ENCODE results near the gene TULP4. TPM values are rescaled to one million over a fixed set of nuclear protein-coding genes. Genes with fewer than 3 reads are reported as not detected.

The TULP4 gene
- total RNA-seq, 1 donor from 2014 or later, result 252 TPM

- DNase-seq (ENCODE audit: low spot score), result peak; percentile 86
- Histone ChIP-seq H3F3A (ENCODE audit: low read depth) (peaks cover 23% of the 10 kb centered on the region), H3K4me3 (peak overlapping the region; percentile 95), H3K9ac (no peak overlapping the region), H3K27ac (no peak overlapping the region), H2AFZ (replicated peaks) (peak overlapping the region; percentile 94), H4K20me1 (ENCODE audit: low read depth) (no peaks in the 10 kb centered on the region), H3K79me2 (ENCODE audit: low read depth) (no peaks in the 10 kb centered on the region), H3K4me1 (no peaks in the 10 kb centered on the region), H3K4me2 (peak overlapping the region; percentile 99), H3K27me3 (peaks cover 27% of the 10 kb centered on the region), H3K9me3 (ENCODE audit: low read depth) (no peaks in the 10 kb centered on the region), H3K36me3 (no peaks in the 10 kb centered on the region)
- Mint-ChIP-seq H3K9me3 (peaks cover 2% of the 10 kb centered on the region), H3K36me3 (no peaks in the 10 kb centered on the region), H3K4me1 (peaks cover 4% of the 10 kb centered on the region), H3K27ac (no peak overlapping the region), H3K27me3 (ENCODE audit: insufficient read depth, low read depth) (peaks cover 27% of the 10 kb centered on the region), H3K4me3 (peak overlapping the region; percentile 81)
- TF ChIP-seq CTCF (IDR thresholded peaks at IDR 0.05), result no peak
- no peak for TF ChIP-seq EZH2 (IDR thresholded peaks at IDR 0.05)
Measured at GRCh38 chr6:158536891-158537798, 224.9 kb downstream of the TULP4 start.

GRCh38 chr6:158538741-158539140 is 226.5 kb downstream of the TULP4 start:
- no peaks in the 10 kb centered on the region for H3K4me1 ChIP-seq
- H3K79me2 ChIP-seq (ENCODE audit: low read depth), result no peaks in the 10 kb centered on the region
- H3K27ac ChIP-seq, result no peak overlapping the region
- H3K27me3 ChIP-seq, result peaks cover 27% of the 10 kb centered on the region
- no peaks in the 10 kb centered on the region for H3K9me3 ChIP-seq (ENCODE audit: low read depth)
- no peaks in the 10 kb centered on the region for H3K36me3 ChIP-seq
- peaks cover 4% of the 10 kb centered on the region for H3K4me1 Mint-ChIP-seq
- TF ChIP-seq CTCF (IDR thresholded peaks at IDR 0.05) (no peak), EZH2phosphoT487 (IDR thresholded peaks at IDR 0.05) (no peak), EZH2 (IDR thresholded peaks at IDR 0.05) (no peak)
- H3K27me3 Mint-ChIP-seq (ENCODE audit: insufficient read depth, low read depth), result peaks cover 24% of the 10 kb centered on the region
- peaks cover 2% of the 10 kb centered on the region for H3K9me3 Mint-ChIP-seq
- peak overlapping the region; percentile 81 for H3K4me3 Mint-ChIP-seq
- no peak overlapping the region for H2AFZ ChIP-seq (replicated peaks)
- no peak overlapping the region for H3K4me3 ChIP-seq
- no peaks in the 10 kb centered on the region for H3K36me3 Mint-ChIP-seq
- no peak overlapping the region for H3K4me2 ChIP-seq
- DNase-seq (ENCODE audit: low spot score), result no peak
- H3F3A ChIP-seq (ENCODE audit: low read depth), result peaks cover 23% of the 10 kb centered on the region
- H3K27ac Mint-ChIP-seq, result no peak overlapping the region
- H4K20me1 ChIP-seq (ENCODE audit: low read depth), result no peaks in the 10 kb centered on the region
- no peak overlapping the region for H3K9ac ChIP-seq

DNA sequence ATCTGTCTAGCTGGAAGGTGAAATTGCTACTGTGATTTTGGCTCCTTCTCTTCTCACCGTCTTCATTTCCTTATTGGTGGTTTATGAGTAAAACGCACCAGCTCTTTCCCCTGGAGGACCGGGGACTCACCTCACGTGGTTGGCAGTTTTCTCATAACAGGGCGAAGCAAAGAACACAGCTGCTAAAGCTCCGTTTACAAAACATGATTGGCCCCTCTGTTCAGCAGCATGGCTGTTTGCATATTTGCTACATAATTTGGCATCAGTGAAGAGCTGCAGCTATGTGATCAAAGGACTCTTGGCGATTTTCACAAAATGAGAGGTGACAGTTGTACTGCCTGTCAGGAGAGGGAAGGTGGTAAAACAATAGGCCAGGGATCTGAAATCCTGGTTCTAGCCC is 227.1 kb downstream of the TULP4 start:
- no peaks in the 10 kb centered on the region for H3K79me2 ChIP-seq (ENCODE audit: low read depth)
- no peaks in the 10 kb centered on the region for H3K36me3 Mint-ChIP-seq
- no peak overlapping the region for H3K27ac ChIP-seq
- H4K20me1 ChIP-seq (ENCODE audit: low read depth), result peaks cover 1% of the 10 kb centered on the region
- H3K27me3 ChIP-seq, result peaks cover 27% of the 10 kb centered on the region
- H3K9me3 Mint-ChIP-seq, result peaks cover 2% of the 10 kb centered on the region
- peaks cover 26% of the 10 kb centered on the region for H3K27me3 Mint-ChIP-seq (ENCODE audit: insufficient read depth, low read depth)
- no peak overlapping the region for H3K27ac Mint-ChIP-seq
- H3K4me1 ChIP-seq, result peaks cover under 1% of the 10 kb centered on the region
- no peaks in the 10 kb centered on the region for H3K36me3 ChIP-seq
- no peak overlapping the region for H3K4me2 ChIP-seq
- no peak overlapping the region for H3K9ac ChIP-seq
- no peak overlapping the region for H3K4me3 Mint-ChIP-seq
- H3F3A ChIP-seq (ENCODE audit: low read depth), result peaks cover 23% of the 10 kb centered on the region
- H3K9me3 ChIP-seq (ENCODE audit: low read depth), result no peaks in the 10 kb centered on the region
- no peak for TF ChIP-seq CTCF (IDR thresholded peaks at IDR 0.05)
- TF ChIP-seq EZH2phosphoT487 (IDR thresholded peaks at IDR 0.05), result no peak
- TF ChIP-seq EZH2 (IDR thresholded peaks at IDR 0.05), result no peak
- no peak overlapping the region for H2AFZ ChIP-seq (replicated peaks)
- no peak overlapping the region for H3K4me3 ChIP-seq
- H3K4me1 Mint-ChIP-seq, result peaks cover 4% of the 10 kb centered on the region
- no peak for DNase-seq (ENCODE audit: low spot score)

All from neural progenitor cell (in vitro differentiated cells).